ENCODE results near the gene RGS9BP. TPM values are rescaled to one million over a fixed set of nuclear protein-coding genes. Genes with fewer than 3 reads are reported as not detected.
A peak's percentile ranks its signal among the peaks of the same experiment; 100 is the strongest.
"Not testable (repeated sequence)": the region's sequence is repeated elsewhere in the genome, so short reads cannot be mapped to it uniquely, and the experiment has no call there.

Gene RGS9BP
- total and polyA plus RNA-seq, 9 donors = 0.08 to 0.49 (median 0.18) TPM; not detected in 1

GRCh38 chr19:32711747-32712146 is 36.1 kb downstream of the RGS9BP start:
- no peaks in the 10 kb centered on the region for H3K4me1 ChIP-seq (ENCODE audit: control insufficient read depth, insufficient read depth, low read length)
- DNase-seq = no peak
- H3K9me3 ChIP-seq (replicated peaks; ENCODE audit: control insufficient read depth, low read depth, low read length) = no peaks in the 10 kb centered on the region
- no peak overlapping the region for H3K27ac ChIP-seq (ENCODE audit: low read length)
- H3K27me3 ChIP-seq (ENCODE audit: control insufficient read depth, insufficient read depth, low read length) = no peaks in the 10 kb centered on the region
- WGBS (ENCODE audit: insufficient coverage) = 86% methylated on average over 1 of the region's 6 CpGs
- H3K36me3 ChIP-seq (ENCODE audit: control insufficient read depth, insufficient read depth, low read length) = peaks cover 20% of the 10 kb centered on the region
- H3K4me3 ChIP-seq (ENCODE audit: low read length) = no peak overlapping the region

GRCh38 chr19:32716203-32716602 is 40.6 kb downstream of the RGS9BP start:
- H3K4me3 ChIP-seq (ENCODE audit: low read length); H3K4me1 ChIP-seq (ENCODE audit: control insufficient read depth, insufficient read depth, low read length); DNase-seq; H3K9me3 ChIP-seq (replicated peaks; ENCODE audit: control insufficient read depth, low read depth, low read length); H3K27ac ChIP-seq (ENCODE audit: low read length); H3K27me3 ChIP-seq (ENCODE audit: control insufficient read depth, insufficient read depth, low read length): not testable (repeated sequence)
- H3K36me3 ChIP-seq (ENCODE audit: control insufficient read depth, insufficient read depth, low read length) = peaks cover 11% of the 10 kb centered on the region
- WGBS (ENCODE audit: insufficient coverage) = 94% methylated on average over 6 of the region's 7 CpGs

- Histone ChIP-seq H3K27me3 (ENCODE audit: control insufficient read depth, insufficient read depth, low read length) (no peaks in the 10 kb centered on the region), H3K4me1 (ENCODE audit: control insufficient read depth, insufficient read depth, low read length) (no peaks in the 10 kb centered on the region), H3K36me3 (ENCODE audit: control insufficient read depth, insufficient read depth, low read length) (peaks cover 7% of the 10 kb centered on the region), H3K9me3 (replicated peaks; ENCODE audit: control insufficient read depth, low read depth, low read length) (no peaks in the 10 kb centered on the region), H3K4me3 (ENCODE audit: low read length) (no peak overlapping the region), H3K27ac (ENCODE audit: low read length) (no peak overlapping the region)
- peak; percentile 5 for DNase-seq
- 58% methylated on average over 2 of the region's 5 CpGs for WGBS (ENCODE audit: insufficient coverage)
These were observed 41.8 kb downstream of the RGS9BP start for GRCh38 chr19:32717496-32717895.

GRCh38 chr19:32718286-32718685 is 42.6 kb downstream of the RGS9BP start:
- H3K9me3 ChIP-seq (replicated peaks; ENCODE audit: control insufficient read depth, low read depth, low read length) = no peaks in the 10 kb centered on the region
- no peaks in the 10 kb centered on the region for H3K4me1 ChIP-seq (ENCODE audit: control insufficient read depth, insufficient read depth, low read length)
- no peak overlapping the region for H3K4me3 ChIP-seq (ENCODE audit: low read length)
- 86% methylated on average over 2 of the region's 7 CpGs for WGBS (ENCODE audit: insufficient coverage)
- H3K36me3 ChIP-seq (ENCODE audit: control insufficient read depth, insufficient read depth, low read length) = peaks cover 4% of the 10 kb centered on the region
- no peak overlapping the region for H3K27ac ChIP-seq (ENCODE audit: low read length)
- H3K27me3 ChIP-seq (ENCODE audit: control insufficient read depth, insufficient read depth, low read length) = no peaks in the 10 kb centered on the region
- no peak for DNase-seq

GRCh38 chr19:32719611-32720059 is 44.0 kb downstream of the RGS9BP start, which contains the start of gene TDRD12:
Gene TDRD12 (plus strand): TSS chr19:32719767. CDS start chr19:32720073, 306 bp downstream.
- H3K9me3 ChIP-seq (replicated peaks; ENCODE audit: control insufficient read depth, low read depth, low read length) = no peaks in the 10 kb centered on the region
- no peaks in the 10 kb centered on the region for H3K27me3 ChIP-seq (ENCODE audit: control insufficient read depth, insufficient read depth, low read length)
- H3K4me1 ChIP-seq (ENCODE audit: control insufficient read depth, insufficient read depth, low read length) = no peaks in the 10 kb centered on the region
- WGBS (ENCODE audit: insufficient coverage) = 91% methylated on average over 39 of the region's 44 CpGs
- DNase-seq = no peak
- peaks cover 4% of the 10 kb centered on the region for H3K36me3 ChIP-seq (ENCODE audit: control insufficient read depth, insufficient read depth, low read length)
- H3K4me3 ChIP-seq (ENCODE audit: low read length) = no peak within 1 kb of the TSS
- no peak within 1 kb of the TSS for H3K27ac ChIP-seq (ENCODE audit: low read length)

- no peak for DNase-seq
- 96% methylated on average over 12 of the region's 22 CpGs for WGBS (ENCODE audit: insufficient coverage)
- H3K4me1 ChIP-seq (ENCODE audit: control insufficient read depth, insufficient read depth, low read length) = no peaks in the 10 kb centered on the region
- H3K27ac ChIP-seq (ENCODE audit: low read length) = no peak overlapping the region
- no peaks in the 10 kb centered on the region for H3K27me3 ChIP-seq (ENCODE audit: control insufficient read depth, insufficient read depth, low read length)
- no peak overlapping the region for H3K4me3 ChIP-seq (ENCODE audit: low read length)
- H3K9me3 ChIP-seq (replicated peaks; ENCODE audit: control insufficient read depth, low read depth, low read length) = no peaks in the 10 kb centered on the region
- H3K36me3 ChIP-seq (ENCODE audit: control insufficient read depth, insufficient read depth, low read length) = no peaks in the 10 kb centered on the region
These were observed 44.7 kb downstream of the RGS9BP start for GRCh38 chr19:32720216-32720935.

- no peak overlapping the region for H3K27ac ChIP-seq (ENCODE audit: low read length)
- H3K9me3 ChIP-seq (replicated peaks; ENCODE audit: control insufficient read depth, low read depth, low read length) = no peaks in the 10 kb centered on the region
- WGBS (ENCODE audit: insufficient coverage) = 95% methylated on average over 20 of the region's 22 CpGs
These were observed 45.2 kb downstream of the RGS9BP start for GRCh38 chr19:32720936-32721250.

More at GRCh38 chr19:32720936-32721250, 45.2 kb downstream of the RGS9BP start:
- H3K4me3 ChIP-seq (ENCODE audit: low read length) = no peak overlapping the region
- H3K27me3 ChIP-seq (ENCODE audit: control insufficient read depth, insufficient read depth, low read length) = no peaks in the 10 kb centered on the region
- H3K4me1 ChIP-seq (ENCODE audit: control insufficient read depth, insufficient read depth, low read length) = no peaks in the 10 kb centered on the region
- no peaks in the 10 kb centered on the region for H3K36me3 ChIP-seq (ENCODE audit: control insufficient read depth, insufficient read depth, low read length)
- DNase-seq = no peak

Other genes with a start within 250 kb of the RGS9BP start
- gene PDCD5, start 94.7 kb upstream of the RGS9BP start, total RNA-seq = 124 TPM
- 100 to 1,000 TPM; 109 to 134 (median 115) TPM for gene PDCD5, start 94.7 kb upstream of the RGS9BP start, polyA plus RNA-seq (ENCODE audit: insufficient read depth in 1 of 8, insufficient read length in 8 of 8, low replicate concordance in 1 of 8)
- gene ANKRD27, start 668 bp upstream of the RGS9BP start, total RNA-seq = 11.6 TPM
- 10 to 100 TPM in 6 of 8 donors, 1 to 10 TPM in 2; 9.6 to 18.3 (median 11.5) TPM for gene ANKRD27, start 668 bp upstream of the RGS9BP start, polyA plus RNA-seq (ENCODE audit: insufficient read depth in 1 of 8, insufficient read length in 8 of 8, low replicate concordance in 1 of 8)
- 5.3 TPM for gene NUDT19, start 16.0 kb downstream of the RGS9BP start, total RNA-seq
- gene NUDT19, start 16.0 kb downstream of the RGS9BP start, polyA plus RNA-seq (ENCODE audit: insufficient read depth in 1 of 8, insufficient read length in 8 of 8, low replicate concordance in 1 of 8) = 1 to 10 TPM; 6.4 to 9.4 (median 8.6) TPM
- 0.22 TPM for gene TDRD12, start 43.9 kb downstream of the RGS9BP start, total RNA-seq
- gene TDRD12, start 43.9 kb downstream of the RGS9BP start, polyA plus RNA-seq (ENCODE audit: insufficient read depth in 1 of 8, insufficient read length in 8 of 8, low replicate concordance in 1 of 8) = under 1 TPM; 0.10 to 0.95 (median 0.26) TPM
- gene SLC7A9, start 193.9 kb downstream of the RGS9BP start, total RNA-seq = 0.22 TPM
- gene SLC7A9, start 193.9 kb downstream of the RGS9BP start, polyA plus RNA-seq (ENCODE audit: insufficient read depth in 1 of 8, insufficient read length in 8 of 8, low replicate concordance in 1 of 8) = 1 to 10 TPM in 2 of 8 donors, under 1 TPM in 6; 0.18 to 2.1 (median 0.44) TPM